ENCODE data around the gene NCKAP1.

GRCh38 chr2:182868054-182868796 lies 170.0 kb downstream of the NCKAP1 start:
- no peak for TF ChIP-seq POLR2A (IDR thresholded peaks at IDR 0.05)
- TF ChIP-seq, protein P1, sequence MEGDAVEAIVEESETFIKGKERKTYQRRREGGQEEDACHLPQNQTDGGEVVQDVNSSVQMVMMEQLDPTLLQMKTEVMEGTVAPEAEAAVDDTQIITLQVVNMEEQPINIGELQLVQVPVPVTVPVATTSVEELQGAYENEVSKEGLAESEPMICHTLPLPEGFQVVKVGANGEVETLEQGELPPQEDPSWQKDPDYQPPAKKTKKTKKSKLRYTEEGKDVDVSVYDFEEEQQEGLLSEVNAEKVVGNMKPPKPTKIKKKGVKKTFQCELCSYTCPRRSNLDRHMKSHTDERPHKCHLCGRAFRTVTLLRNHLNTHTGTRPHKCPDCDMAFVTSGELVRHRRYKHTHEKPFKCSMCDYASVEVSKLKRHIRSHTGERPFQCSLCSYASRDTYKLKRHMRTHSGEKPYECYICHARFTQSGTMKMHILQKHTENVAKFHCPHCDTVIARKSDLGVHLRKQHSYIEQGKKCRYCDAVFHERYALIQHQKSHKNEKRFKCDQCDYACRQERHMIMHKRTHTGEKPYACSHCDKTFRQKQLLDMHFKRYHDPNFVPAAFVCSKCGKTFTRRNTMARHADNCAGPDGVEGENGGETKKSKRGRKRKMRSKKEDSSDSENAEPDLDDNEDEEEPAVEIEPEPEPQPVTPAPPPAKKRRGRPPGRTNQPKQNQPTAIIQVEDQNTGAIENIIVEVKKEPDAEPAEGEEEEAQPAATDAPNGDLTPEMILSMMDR (IDR thresholded peaks at IDR 0.05): no peak

Measured in body of pancreas (tissue), 4 donors.